ENCODE measurements around the gene MCCC2. TPM values are rescaled to one million over a fixed set of nuclear protein-coding genes. Genes with fewer than 3 reads are reported as not detected.

Gene MCCC2
- total and polyA plus RNA-seq, 4 donors: 28.0 to 82.4 (median 61.8) TPM

DNA sequence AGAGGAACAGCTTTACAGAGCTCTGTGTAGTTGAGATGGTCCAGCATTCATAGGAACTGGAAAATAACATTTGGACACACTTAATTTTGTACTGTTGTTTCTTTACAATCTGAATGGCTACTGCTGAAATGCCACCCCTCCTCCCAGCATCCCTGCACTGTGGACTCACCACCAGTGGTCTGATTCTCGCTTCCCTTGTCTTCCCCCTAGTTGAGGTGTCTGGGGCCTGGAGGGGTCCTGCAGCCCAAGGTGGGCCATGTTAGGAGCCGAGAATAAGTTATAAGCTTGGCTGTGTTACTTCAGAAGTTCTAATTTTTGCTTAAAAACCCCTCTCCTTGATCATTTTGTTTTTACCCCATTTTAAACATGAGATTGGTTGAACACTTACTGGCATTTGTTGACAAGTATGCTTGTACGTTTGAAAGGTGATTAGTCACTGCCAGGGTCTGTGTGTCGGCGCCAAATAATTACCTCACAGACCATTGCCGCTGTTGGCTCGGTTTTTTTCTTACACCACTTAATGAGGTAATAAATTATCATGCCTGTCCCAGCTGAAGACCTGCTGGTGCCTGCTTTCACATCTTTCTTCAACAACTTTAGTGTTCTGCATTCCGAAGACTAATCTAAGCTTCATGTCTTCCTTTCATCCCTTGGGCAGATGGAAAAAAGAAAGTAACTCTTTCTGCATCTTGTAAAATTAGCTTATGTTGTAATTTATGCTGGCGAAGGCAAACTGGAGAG is 65.8 kb downstream of the MCCC2 start:
- no peak for TF ChIP-seq YY1 (IDR thresholded peaks at IDR 0.05)
- no peak for TF ChIP-seq TAF1 (conservative IDR thresholded peaks at IDR 0.05)
- TF ChIP-seq, protein P1, sequence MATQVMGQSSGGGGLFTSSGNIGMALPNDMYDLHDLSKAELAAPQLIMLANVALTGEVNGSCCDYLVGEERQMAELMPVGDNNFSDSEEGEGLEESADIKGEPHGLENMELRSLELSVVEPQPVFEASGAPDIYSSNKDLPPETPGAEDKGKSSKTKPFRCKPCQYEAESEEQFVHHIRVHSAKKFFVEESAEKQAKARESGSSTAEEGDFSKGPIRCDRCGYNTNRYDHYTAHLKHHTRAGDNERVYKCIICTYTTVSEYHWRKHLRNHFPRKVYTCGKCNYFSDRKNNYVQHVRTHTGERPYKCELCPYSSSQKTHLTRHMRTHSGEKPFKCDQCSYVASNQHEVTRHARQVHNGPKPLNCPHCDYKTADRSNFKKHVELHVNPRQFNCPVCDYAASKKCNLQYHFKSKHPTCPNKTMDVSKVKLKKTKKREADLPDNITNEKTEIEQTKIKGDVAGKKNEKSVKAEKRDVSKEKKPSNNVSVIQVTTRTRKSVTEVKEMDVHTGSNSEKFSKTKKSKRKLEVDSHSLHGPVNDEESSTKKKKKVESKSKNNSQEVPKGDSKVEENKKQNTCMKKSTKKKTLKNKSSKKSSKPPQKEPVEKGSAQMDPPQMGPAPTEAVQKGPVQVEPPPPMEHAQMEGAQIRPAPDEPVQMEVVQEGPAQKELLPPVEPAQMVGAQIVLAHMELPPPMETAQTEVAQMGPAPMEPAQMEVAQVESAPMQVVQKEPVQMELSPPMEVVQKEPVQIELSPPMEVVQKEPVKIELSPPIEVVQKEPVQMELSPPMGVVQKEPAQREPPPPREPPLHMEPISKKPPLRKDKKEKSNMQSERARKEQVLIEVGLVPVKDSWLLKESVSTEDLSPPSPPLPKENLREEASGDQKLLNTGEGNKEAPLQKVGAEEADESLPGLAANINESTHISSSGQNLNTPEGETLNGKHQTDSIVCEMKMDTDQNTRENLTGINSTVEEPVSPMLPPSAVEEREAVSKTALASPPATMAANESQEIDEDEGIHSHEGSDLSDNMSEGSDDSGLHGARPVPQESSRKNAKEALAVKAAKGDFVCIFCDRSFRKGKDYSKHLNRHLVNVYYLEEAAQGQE (IDR thresholded peaks at IDR 0.05): no peak
- no peak for TF ChIP-seq HNF4A (conservative IDR thresholded peaks at IDR 0.05)
- TF ChIP-seq, protein P2, sequence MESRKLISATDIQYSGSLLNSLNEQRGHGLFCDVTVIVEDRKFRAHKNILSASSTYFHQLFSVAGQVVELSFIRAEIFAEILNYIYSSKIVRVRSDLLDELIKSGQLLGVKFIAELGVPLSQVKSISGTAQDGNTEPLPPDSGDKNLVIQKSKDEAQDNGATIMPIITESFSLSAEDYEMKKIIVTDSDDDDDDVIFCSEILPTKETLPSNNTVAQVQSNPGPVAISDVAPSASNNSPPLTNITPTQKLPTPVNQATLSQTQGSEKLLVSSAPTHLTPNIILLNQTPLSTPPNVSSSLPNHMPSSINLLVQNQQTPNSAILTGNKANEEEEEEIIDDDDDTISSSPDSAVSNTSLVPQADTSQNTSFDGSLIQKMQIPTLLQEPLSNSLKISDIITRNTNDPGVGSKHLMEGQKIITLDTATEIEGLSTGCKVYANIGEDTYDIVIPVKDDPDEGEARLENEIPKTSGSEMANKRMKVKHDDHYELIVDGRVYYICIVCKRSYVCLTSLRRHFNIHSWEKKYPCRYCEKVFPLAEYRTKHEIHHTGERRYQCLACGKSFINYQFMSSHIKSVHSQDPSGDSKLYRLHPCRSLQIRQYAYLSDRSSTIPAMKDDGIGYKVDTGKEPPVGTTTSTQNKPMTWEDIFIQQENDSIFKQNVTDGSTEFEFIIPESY (IDR thresholded peaks at IDR 0.05): no peak
- no peak for TF ChIP-seq SP1 (IDR thresholded peaks at IDR 0.05)
- TF ChIP-seq NR2F2 (IDR thresholded peaks at IDR 0.05): no peak
- no peak for TF ChIP-seq JUND (IDR thresholded peaks at IDR 0.05)
- TF ChIP-seq, protein P3, sequence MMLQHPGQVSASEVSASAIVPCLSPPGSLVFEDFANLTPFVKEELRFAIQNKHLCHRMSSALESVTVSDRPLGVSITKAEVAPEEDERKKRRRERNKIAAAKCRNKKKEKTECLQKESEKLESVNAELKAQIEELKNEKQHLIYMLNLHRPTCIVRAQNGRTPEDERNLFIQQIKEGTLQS (IDR thresholded peaks at IDR 0.05): no peak
- TF ChIP-seq, protein P4, sequence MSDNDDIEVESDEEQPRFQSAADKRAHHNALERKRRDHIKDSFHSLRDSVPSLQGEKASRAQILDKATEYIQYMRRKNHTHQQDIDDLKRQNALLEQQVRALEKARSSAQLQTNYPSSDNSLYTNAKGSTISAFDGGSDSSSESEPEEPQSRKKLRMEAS (IDR thresholded peaks at IDR 0.05): no peak
- no peak for TF ChIP-seq EGR1 (IDR thresholded peaks at IDR 0.05; ENCODE audit: low read depth in 2 of 2)
- no peak for TF ChIP-seq RAD21 (IDR thresholded peaks at IDR 0.05)
- TF ChIP-seq RXRA (IDR thresholded peaks at IDR 0.05): no peak
- no peak for TF ChIP-seq FOXA2 (IDR thresholded peaks at IDR 0.05)
- no peak for TF ChIP-seq GABPA (IDR thresholded peaks at IDR 0.05 in 1 of 2, conservative IDR thresholded peaks at IDR 0.05 in 1 of 2)
- TF ChIP-seq, protein P5, sequence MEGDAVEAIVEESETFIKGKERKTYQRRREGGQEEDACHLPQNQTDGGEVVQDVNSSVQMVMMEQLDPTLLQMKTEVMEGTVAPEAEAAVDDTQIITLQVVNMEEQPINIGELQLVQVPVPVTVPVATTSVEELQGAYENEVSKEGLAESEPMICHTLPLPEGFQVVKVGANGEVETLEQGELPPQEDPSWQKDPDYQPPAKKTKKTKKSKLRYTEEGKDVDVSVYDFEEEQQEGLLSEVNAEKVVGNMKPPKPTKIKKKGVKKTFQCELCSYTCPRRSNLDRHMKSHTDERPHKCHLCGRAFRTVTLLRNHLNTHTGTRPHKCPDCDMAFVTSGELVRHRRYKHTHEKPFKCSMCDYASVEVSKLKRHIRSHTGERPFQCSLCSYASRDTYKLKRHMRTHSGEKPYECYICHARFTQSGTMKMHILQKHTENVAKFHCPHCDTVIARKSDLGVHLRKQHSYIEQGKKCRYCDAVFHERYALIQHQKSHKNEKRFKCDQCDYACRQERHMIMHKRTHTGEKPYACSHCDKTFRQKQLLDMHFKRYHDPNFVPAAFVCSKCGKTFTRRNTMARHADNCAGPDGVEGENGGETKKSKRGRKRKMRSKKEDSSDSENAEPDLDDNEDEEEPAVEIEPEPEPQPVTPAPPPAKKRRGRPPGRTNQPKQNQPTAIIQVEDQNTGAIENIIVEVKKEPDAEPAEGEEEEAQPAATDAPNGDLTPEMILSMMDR (IDR thresholded peaks at IDR 0.05; ENCODE audit: low read depth, low read length, missing input control): no peak
- no peak for TF ChIP-seq FOXA1 (IDR thresholded peaks at IDR 0.05)
- TF ChIP-seq HNF4G (IDR thresholded peaks at IDR 0.05): no peak
- DNase-seq (ENCODE audit: low spot score): no peak
- H3K4me1 ChIP-seq (ENCODE audit: control insufficient read depth in 4 of 4, insufficient read depth in 4 of 4, low read length in 3 of 4): no peaks in the 10 kb centered on the region
- 75% methylated on average over 9 of the region's 9 CpGs for WGBS
- H3K9me3 ChIP-seq (ENCODE audit: control insufficient read depth in 4 of 4, low read length in 3 of 4): no peaks in the 10 kb centered on the region
- H3K4me3 ChIP-seq (ENCODE audit: low read depth in 1 of 3, low read length in 3 of 3): no peak overlapping the region
- H3K27me3 ChIP-seq (ENCODE audit: control insufficient read depth in 4 of 4, insufficient read depth in 4 of 4, low read length in 3 of 4): no peaks in the 10 kb centered on the region
- no peak overlapping the region for H3K9ac ChIP-seq (ENCODE audit: low read depth in 1 of 2, low read length in 2 of 2)
- H3K36me3 ChIP-seq (ENCODE audit: control insufficient read depth in 4 of 4, insufficient read depth in 3 of 4, low read depth in 1 of 4, low read length in 3 of 4): peaks cover 8 to 68% (median 55%) of the 10 kb centered on the region in 4 donors
- no peak overlapping the region for H3K27ac ChIP-seq (ENCODE audit: low read depth in 1 of 2, low read length in 2 of 2)
